Skeletal muscle satellite cell (primary cell): Measurements from ENCODE around the gene SPDEF.

ENCODE experiments used
- H3K27me3 ChIP-seq: 2 replicates; pipeline ENCODE4 v1.7.0; 2013; ENCODE audit warnings: low read length; ENCODE audit not compliant: control insufficient read depth, insufficient read depth
- H3K36me3 ChIP-seq: 2 replicates; pipeline ENCODE4 v1.7.0; 2013; ENCODE audit warnings: mild to moderate bottlenecking, control low read depth, low read length; ENCODE audit not compliant: insufficient read depth
- H3K4me1 ChIP-seq: 2 replicates; pipeline ENCODE4 v1.7.0; 2013; ENCODE audit warnings: low read length; ENCODE audit not compliant: control insufficient read depth, insufficient read depth
- H3K4me2 ChIP-seq: 2 replicates; pipeline ENCODE4 v1.7.0; 2013; ENCODE audit warnings: mild to moderate bottlenecking, low read length
- H3K4me3 ChIP-seq: 2 replicates; pipeline ENCODE4 v1.7.0; 2013; ENCODE audit warnings: low read length
- H3K9ac ChIP-seq: 2 replicates; pipeline ENCODE4 v1.7.0; 2013; ENCODE audit warnings: mild to moderate bottlenecking, low read depth, low read length, moderate library complexity
- H3K9me3 ChIP-seq: replicated peaks from 2 replicates; pipeline ENCODE4 v1.7.0; 2013; ENCODE audit warnings: mild to moderate bottlenecking, control low read depth, low read length

Gene SPDEF

GRCh38 chr6:34581561-34581920 lies 25.4 kb upstream of the SPDEF start:
- Histone ChIP-seq H3K9me3 (no peaks in the 10 kb centered on the region), H3K4me3 (no peak overlapping the region), H3K4me1 (peaks cover 6% of the 10 kb centered on the region), H3K4me2 (no peak overlapping the region), H3K27me3 (no peaks in the 10 kb centered on the region), H3K36me3 (peaks cover 2% of the 10 kb centered on the region), H3K9ac (no peak overlapping the region)

GRCh38 chr6:34580707-34581560 lies 24.8 kb upstream of the SPDEF start:
- Histone ChIP-seq H3K27me3 (no peaks in the 10 kb centered on the region), H3K36me3 (no peaks in the 10 kb centered on the region), H3K4me1 (peaks cover 6% of the 10 kb centered on the region), H3K9ac (no peak overlapping the region), H3K9me3 (no peaks in the 10 kb centered on the region), H3K4me3 (no peak overlapping the region), H3K4me2 (no peak overlapping the region)

GRCh38 chr6:34578445-34579262 lies 22.5 kb upstream of the SPDEF start:
- no peaks in the 10 kb centered on the region for H3K36me3 ChIP-seq
- H3K9me3 ChIP-seq: no peaks in the 10 kb centered on the region

GRCh38 chr6:34576286-34576955 lies 20.3 kb upstream of the SPDEF start:
- no peak overlapping the region for H3K4me2 ChIP-seq
- no peak overlapping the region for H3K9ac ChIP-seq
- H3K9me3 ChIP-seq: no peaks in the 10 kb centered on the region
- no peak overlapping the region for H3K4me3 ChIP-seq
- no peaks in the 10 kb centered on the region for H3K36me3 ChIP-seq
- H3K27me3 ChIP-seq: peaks cover 4% of the 10 kb centered on the region
- no peaks in the 10 kb centered on the region for H3K4me1 ChIP-seq

More at GRCh38 chr6:34578445-34579262, 22.5 kb upstream of the SPDEF start:
- Histone ChIP-seq H3K4me3 (no peak overlapping the region), H3K4me1 (no peaks in the 10 kb centered on the region), H3K27me3 (no peaks in the 10 kb centered on the region), H3K4me2 (no peak overlapping the region), H3K9ac (no peak overlapping the region)

- Histone ChIP-seq H3K4me3 (no peak overlapping the region), H3K9me3 (no peaks in the 10 kb centered on the region), H3K4me1 (no peaks in the 10 kb centered on the region)
Observed at GRCh38 chr6:34575326-34575725, 19.2 kb upstream of the SPDEF start.

GRCh38 chr6:34574647-34575293 lies 18.6 kb upstream of the SPDEF start:
- no peaks in the 10 kb centered on the region for H3K4me1 ChIP-seq
- H3K9me3 ChIP-seq: no peaks in the 10 kb centered on the region
- H3K9ac ChIP-seq: no peak overlapping the region
- no peaks in the 10 kb centered on the region for H3K36me3 ChIP-seq
- H3K4me2 ChIP-seq: no peak overlapping the region
- H3K4me3 ChIP-seq: no peak overlapping the region
- peaks cover 4% of the 10 kb centered on the region for H3K27me3 ChIP-seq

More at GRCh38 chr6:34575326-34575725, 19.2 kb upstream of the SPDEF start:
- Histone ChIP-seq H3K36me3 (no peaks in the 10 kb centered on the region), H3K9ac (no peak overlapping the region), H3K27me3 (peaks cover 4% of the 10 kb centered on the region), H3K4me2 (no peak overlapping the region)

- H3K9ac ChIP-seq: no peak overlapping the region
- no peak overlapping the region for H3K4me3 ChIP-seq
- H3K4me2 ChIP-seq: no peak overlapping the region
- H3K36me3 ChIP-seq: no peaks in the 10 kb centered on the region
- peaks cover 4% of the 10 kb centered on the region for H3K27me3 ChIP-seq
- H3K9me3 ChIP-seq: no peaks in the 10 kb centered on the region
- H3K4me1 ChIP-seq: no peaks in the 10 kb centered on the region
Observed at GRCh38 chr6:34573567-34574183, 17.5 kb upstream of the SPDEF start.

GRCh38 chr6:34572585-34572984 lies 16.5 kb upstream of the SPDEF start:
- no peaks in the 10 kb centered on the region for H3K9me3 ChIP-seq
- no peak overlapping the region for H3K4me3 ChIP-seq
- H3K4me1 ChIP-seq: no peaks in the 10 kb centered on the region
- peaks cover 4% of the 10 kb centered on the region for H3K27me3 ChIP-seq
- H3K9ac ChIP-seq: no peak overlapping the region
- H3K4me2 ChIP-seq: no peak overlapping the region
- no peaks in the 10 kb centered on the region for H3K36me3 ChIP-seq

- Histone ChIP-seq H3K9me3 (no peaks in the 10 kb centered on the region), H3K4me1 (no peaks in the 10 kb centered on the region), H3K4me3 (no peak overlapping the region), H3K4me2 (no peak overlapping the region), H3K27me3 (peaks cover 4% of the 10 kb centered on the region), H3K9ac (no peak overlapping the region), H3K36me3 (no peaks in the 10 kb centered on the region)
Observed at GRCh38 chr6:34572021-34572420, 15.9 kb upstream of the SPDEF start.

- Histone ChIP-seq H3K4me1 (no peaks in the 10 kb centered on the region), H3K4me2 (no peak overlapping the region), H3K9me3 (no peaks in the 10 kb centered on the region), H3K9ac (no peak overlapping the region), H3K4me3 (no peak overlapping the region), H3K36me3 (no peaks in the 10 kb centered on the region), H3K27me3 (peaks cover 4% of the 10 kb centered on the region)
Observed at GRCh38 chr6:34571388-34571787, 15.3 kb upstream of the SPDEF start.
